GM12801 (cell line): ENCODE data around the gene OR51M1.

Source experiments
- TF ChIP-seq, protein P1 (sequence below): IDR thresholded peaks from one replicate; pipeline ENCODE4 v1.5.1; 2011; ENCODE audit warnings: control low read depth; ENCODE audit not compliant: insufficient read length; ENCODE audit errors: extremely low read depth

OR51M1 gene

DNA sequence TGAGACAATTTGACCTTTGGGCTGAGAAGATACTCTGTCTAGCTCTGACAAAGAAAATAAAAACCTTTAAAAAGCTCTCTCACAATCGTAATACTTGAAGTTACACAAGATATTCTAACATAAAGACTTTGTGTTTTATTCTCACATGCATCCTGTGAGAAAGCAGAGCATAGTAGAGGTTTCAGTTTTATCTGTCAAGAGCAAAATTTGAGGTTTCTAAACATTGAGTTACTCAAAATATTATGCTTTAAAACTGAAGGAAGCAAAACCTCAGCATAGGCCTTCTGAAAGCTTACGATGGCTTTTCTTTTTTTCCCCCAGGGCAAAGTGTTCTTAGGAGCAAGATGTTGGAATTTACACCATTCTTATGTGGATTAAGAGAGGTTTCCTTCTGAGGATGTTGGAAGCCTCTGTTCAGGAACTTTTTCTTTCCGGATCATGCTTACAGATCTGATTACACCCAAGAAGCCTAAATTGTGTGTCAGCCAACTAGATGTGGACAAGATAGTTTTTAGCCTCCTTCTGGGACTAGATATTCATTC, 15.0 kb upstream of the OR51M1 start:
- TF ChIP-seq, protein P1, sequence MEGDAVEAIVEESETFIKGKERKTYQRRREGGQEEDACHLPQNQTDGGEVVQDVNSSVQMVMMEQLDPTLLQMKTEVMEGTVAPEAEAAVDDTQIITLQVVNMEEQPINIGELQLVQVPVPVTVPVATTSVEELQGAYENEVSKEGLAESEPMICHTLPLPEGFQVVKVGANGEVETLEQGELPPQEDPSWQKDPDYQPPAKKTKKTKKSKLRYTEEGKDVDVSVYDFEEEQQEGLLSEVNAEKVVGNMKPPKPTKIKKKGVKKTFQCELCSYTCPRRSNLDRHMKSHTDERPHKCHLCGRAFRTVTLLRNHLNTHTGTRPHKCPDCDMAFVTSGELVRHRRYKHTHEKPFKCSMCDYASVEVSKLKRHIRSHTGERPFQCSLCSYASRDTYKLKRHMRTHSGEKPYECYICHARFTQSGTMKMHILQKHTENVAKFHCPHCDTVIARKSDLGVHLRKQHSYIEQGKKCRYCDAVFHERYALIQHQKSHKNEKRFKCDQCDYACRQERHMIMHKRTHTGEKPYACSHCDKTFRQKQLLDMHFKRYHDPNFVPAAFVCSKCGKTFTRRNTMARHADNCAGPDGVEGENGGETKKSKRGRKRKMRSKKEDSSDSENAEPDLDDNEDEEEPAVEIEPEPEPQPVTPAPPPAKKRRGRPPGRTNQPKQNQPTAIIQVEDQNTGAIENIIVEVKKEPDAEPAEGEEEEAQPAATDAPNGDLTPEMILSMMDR, result no peak

GRCh38 chr11:5369789-5370188, 13.8 kb upstream of the OR51M1 start:
- TF ChIP-seq, protein P1, result no peak

DNA sequence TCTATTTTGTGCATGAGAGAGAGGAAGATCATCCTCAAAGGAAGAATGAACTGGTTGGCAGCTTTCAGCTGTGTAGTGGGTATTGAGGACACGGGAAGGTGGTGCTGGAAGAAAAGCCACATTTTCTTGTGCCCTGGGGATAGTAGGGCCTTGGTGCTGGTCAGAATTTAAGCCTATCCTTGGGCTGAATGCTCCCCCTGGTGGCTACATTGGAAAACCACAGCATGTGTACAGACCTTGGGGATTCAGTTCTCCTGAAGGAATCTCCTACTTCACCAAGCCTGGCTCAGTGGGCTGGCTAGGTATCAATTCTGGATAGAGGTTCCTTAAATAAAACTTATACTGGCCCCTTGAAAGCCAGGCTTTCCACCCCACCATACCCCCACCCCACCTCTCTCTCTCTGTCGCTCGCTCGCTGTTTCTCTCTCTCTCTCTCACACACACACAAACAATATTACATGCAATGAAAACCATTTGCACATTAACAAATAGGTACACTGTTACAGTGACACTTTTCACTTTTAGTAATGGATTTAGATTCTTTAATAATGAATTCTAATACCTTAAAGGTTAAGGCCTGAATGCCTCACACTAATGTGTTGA, 2.8 kb upstream of the OR51M1 start:
- TF ChIP-seq, protein P1, result no peak

DNA sequence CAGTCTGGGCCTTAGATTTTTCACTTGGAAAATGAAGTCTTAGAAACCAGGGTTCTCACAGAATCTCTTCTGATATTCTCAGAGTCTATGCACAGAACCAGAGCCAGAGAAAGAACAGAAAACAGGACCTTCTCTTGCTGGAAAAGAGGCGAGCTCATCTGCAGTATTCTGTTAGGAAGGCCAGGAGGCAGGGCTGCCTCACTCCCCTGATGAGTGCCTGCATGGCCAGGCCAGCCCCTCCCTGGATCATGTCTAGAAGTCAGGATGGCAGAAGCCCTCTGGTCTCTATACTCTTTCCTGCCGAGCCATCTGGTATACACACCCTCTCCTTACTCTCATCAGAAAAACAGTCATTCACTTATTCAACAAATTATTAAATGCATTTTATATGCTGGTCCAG, 723 bp downstream of the OR51M1 start:
- TF ChIP-seq, protein P1, result no peak

- TF ChIP-seq, protein P1, result no peak
Measured at GRCh38 chr11:5390210-5390609, 6.6 kb downstream of the OR51M1 start.

DNA sequence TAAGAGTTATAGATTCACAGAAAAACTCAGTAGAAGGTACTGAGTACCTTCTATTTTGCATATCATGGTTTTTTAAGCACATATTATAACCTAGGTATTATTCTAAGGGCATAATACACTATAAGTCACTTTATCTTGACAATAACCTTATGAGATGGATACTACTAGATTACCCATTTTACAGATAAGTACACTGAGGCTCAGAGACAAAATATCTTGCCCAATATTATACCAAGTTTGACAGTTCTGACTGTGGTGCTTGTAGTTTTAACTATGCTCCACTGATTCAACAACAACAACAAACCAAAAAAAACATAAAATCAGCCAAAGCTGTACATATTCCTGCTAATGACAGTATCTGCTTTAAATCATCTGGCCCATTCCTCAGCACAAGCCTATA, 10.5 kb downstream of the OR51M1 start:
- TF ChIP-seq, protein P1, result no peak

DNA sequence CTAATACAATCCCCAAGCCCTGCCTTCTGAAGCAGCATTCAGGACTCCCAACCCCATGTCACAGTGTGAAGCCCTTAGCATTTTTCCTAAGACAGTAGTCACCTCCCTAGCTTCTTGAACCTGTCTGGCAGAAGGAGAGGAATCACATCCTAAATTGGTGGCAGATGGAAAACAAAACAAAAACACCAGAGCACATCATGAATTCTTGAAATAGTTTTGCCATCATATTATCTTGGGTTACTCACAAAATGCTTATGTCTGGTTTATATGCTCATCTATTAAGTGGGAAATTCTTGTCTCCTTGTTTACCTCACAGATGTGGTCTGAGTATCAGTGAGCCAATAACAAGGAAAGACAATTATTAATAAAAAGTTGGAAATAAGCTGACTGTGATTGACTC, 15.3 kb downstream of the OR51M1 start:
- TF ChIP-seq, protein P1, result no peak
